GM19099 (cell line): ENCODE measurements around the gene ISL2.

Source experiments
- POLR2A ChIP-seq: IDR thresholded peaks from 3 replicates; pipeline ENCODE4 v1.6.1; 2011; ENCODE audit warnings: low read depth; ENCODE audit not compliant: insufficient read length; ENCODE audit errors: extremely low read depth

Gene ISL2

DNA sequence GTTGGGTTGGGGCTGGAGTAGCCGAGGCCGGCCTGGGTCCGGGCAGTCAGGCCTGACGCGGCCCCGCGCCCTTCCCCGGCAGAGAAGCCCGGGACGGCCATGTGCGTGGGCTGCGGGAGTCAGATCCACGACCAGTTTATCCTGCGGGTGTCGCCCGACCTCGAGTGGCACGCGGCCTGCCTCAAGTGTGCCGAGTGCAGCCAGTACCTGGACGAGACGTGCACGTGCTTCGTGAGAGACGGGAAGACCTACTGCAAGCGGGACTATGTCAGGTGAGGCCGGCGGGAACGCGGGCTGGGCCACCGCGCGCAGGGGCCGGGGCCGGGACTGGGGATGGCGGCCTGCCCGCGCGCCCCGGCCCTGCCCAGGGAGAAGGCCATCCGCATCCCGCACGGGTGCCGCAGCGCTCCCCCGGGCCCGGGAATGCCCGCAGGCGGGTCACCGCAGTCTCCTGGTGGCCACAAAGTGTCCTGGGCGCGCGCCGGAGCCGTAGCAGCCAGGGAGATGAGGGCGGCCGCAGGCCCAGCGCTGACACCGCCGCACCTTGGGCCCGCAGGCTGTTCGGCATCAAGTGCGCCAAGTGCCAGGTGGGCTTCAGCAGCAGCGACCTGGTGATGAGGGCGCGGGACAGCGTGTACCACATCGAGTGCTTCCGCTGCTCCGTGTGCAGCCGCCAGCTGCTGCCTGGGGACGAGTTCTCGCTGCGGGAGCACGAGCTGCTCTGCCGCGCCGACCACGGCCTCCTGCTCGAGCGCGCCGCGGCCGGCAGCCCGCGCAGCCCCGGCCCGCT is 1.3 kb downstream of the ISL2 start:
- no peak for TF ChIP-seq POLR2A

GRCh38 chr15:76338486-76339304 is 2.1 kb downstream of the ISL2 start:
- no peak for TF ChIP-seq POLR2A

- TF ChIP-seq POLR2A, result no peak
Measured at GRCh38 chr15:76339305-76340197, 3.0 kb downstream of the ISL2 start.

GRCh38 chr15:76340198-76340802 is 3.7 kb downstream of the ISL2 start:
- TF ChIP-seq POLR2A, result no peak

GRCh38 chr15:76340803-76341365 is 4.3 kb downstream of the ISL2 start:
- TF ChIP-seq POLR2A, result no peak

GRCh38 chr15:76341366-76342057 is 4.9 kb downstream of the ISL2 start:
- no peak for TF ChIP-seq POLR2A

GRCh38 chr15:76342058-76342381 is 5.4 kb downstream of the ISL2 start:
- TF ChIP-seq POLR2A, result no peak

- no peak for TF ChIP-seq POLR2A
Measured at GRCh38 chr15:76342382-76343201, 6.0 kb downstream of the ISL2 start.

DNA sequence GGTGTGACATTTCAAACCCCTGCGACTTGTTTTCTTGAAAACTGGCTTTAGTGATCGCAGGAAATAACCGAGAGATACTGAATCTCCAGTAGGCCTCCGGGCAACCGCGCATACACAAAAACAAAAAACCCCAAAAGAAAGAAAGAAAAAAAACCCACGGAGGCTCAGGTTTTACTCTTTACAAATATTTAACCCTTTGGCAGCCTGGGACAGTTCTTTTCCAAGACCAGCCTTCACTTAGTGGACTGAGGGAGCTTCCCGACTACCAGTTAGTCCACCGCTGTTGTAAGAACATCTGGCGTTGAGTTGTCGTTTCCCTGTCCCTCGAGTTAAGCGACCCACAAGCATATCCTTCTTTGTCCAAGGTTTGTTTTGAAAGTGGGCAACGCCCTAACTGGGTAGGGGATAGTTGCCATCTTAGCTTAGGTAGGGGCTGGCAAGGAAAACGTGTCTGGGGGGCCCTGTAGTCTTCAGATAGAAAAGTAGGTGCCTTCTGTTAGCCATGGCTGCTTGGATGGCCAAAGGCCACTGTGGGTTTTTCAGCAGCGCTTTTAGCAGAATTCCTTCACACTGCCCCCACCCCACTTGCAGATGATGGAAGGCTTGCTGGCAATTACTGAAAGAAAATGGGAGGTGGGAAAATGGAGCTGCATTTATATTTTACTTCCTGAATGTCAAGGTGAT is 6.9 kb downstream of the ISL2 start:
- no peak for TF ChIP-seq POLR2A

DNA sequence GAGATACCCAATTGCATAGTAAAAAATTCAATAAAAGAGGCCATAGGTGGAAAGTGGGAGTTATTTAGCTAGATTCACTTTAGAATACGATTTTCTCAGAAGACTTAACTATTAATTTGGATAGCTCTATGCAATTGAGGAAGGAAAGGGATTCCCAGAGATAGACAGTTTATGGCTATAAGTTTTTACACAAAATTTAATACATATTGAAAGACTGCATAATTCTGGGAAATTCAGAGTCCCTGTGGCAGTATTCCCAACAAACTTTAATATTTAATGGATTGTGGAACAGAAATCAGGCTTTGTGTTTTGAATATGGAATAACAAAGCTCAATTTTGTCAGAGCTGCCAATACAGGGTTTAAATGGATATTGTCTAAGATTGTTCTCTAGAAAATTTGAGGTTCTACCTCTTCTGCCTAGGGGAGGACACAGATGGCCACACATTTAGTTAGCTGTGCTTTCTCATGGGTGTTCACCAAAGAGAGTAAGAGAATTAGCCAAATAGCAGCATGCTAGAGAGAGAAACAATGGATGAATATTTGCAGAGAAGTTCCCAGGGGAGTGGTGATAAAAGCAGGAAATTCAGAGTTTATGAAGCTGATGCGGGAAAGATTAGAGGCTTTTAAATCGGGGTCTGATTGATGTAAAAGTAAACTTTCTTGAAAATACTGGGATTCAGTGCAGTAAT is 8.5 kb downstream of the ISL2 start:
- TF ChIP-seq POLR2A, result no peak

- TF ChIP-seq POLR2A, result no peak
Measured at GRCh38 chr15:76345583-76345879, 9.0 kb downstream of the ISL2 start.

DNA sequence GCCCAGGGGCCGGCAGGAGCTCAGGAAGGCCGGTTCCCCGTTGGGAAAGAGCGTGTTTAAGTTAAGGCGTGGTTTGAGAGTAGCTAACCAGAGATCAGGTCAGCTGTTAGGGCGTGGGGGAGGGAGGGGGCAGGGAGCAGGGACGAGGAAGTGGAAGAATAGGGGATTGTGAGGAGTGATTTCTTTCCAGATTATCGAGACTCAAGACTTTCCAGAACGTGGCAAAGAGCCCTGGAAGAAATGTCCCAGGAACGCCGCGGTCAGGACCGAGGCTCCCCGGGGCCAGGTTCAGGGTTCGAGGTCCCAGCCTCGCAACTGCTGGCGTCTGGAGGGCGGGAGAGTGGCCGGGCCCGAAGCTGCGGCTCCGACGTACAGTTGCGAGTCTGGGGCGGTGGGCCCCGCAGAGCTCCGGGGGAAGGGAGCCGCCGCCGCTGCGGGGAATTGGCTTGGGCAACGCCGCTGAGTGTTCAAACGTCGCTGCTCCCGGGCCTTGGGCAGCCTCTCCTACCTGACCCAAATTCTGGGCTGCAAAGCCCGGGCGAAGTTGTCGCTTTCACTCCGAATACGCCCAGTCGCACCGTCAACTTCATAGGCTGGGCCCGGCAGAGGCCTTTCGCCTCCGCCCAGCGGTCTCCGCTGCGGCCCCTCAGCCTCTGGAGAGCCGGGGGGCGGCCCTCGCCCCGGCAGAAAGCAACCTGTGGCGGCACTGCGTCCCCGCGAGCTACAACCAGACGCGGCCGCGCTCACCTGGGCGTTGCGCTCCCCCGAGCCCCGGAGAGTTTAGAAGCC is 9.5 kb downstream of the ISL2 start:
- TF ChIP-seq POLR2A, result no peak
